Stimulated activated CD8-positive, alpha-beta memory T cell treated with anti-CD3 and anti-CD28 coated beads, Interleukin-7, amount 100 ng/mL, for 48 hours (primary cell): ENCODE data around the gene NCKAP5L.
A peak's percentile ranks its signal among the peaks of the same experiment; 100 is the strongest.
"Not testable (repeated sequence)": the region's sequence is repeated elsewhere in the genome, so short reads cannot be mapped to it uniquely, and the experiment has no call there.

Source experiments
- DNase-seq, 2 donors: peaks; one replicate each; pipeline ENCODE4 v3.0.0-alpha.2; 2020; ENCODE audit warnings: low read depth in 1 of 2; ENCODE audit errors: extremely low read depth in 1 of 2

Gene NCKAP5L

GRCh38 chr12:49828133-49829091 lies at the start of gene NCKAP5L:
Gene NCKAP5L (minus strand): TSS chr12:49828413. CDS start chr12:49804044, 24,369 bp downstream.
- DNase-seq: peak; percentile 90 to 93

DNA sequence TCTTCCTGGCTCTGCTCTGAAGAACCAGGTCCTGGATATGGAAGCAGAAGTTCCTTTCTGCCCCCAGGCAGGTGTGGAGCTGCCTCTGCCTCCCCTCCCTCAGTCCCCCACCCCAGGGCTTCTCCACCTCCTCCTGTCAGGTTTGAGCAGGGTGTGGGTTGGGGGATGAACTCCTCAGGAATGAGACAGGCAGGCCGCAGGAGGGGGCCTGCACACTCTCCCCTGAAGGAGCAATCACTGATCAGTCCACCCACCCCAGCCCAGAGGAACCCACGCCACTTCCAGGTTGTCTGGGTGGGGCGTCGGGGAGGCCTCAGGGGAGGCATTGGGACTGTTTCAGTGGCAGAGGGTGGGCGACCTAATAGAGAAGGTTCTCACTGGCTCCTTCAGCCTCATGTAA lies 48.9 kb upstream of the NCKAP5L start:
- DNase-seq: no peak

GRCh38 chr12:49876070-49876469 lies 47.9 kb upstream of the NCKAP5L start:
- no peak for DNase-seq

GRCh38 chr12:49875115-49875720 lies 47.0 kb upstream of the NCKAP5L start:
- DNase-seq: no peak

DNA sequence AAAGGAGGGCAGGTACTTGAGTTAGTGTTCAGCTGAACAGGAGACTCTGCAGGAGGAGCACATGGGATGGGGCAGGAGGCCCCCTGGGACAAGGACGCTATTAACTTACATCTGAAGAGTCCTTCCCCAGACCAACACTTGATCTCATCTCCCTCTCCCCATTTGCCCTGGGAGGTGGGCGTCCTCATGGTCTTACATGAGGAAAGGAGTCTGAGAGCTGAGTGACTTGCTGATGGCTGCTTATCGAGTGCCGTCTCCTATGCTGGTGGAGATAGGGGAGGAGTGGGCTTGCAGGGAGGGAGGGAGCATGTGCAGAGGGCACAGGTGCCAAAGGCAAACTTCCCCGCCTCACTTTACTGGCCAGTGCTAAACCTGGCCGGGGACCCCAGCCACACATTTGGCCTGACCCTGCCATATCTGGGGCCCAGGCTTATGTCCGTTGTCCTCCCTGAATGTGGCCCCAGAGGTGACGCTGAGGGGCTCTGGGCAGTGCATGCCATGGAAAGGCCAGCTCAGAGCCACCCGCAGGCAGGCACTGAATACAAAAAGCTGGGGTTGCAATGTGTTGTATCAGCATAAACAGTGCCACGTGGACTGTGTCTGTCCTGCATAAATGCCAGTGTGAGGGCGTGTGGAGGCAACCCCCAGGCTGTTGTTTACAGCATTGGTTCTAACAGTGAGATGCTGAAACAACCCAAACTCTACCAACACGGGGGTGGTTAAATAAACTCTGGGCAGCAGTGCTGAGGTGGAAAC lies 46.1 kb upstream of the NCKAP5L start:
- DNase-seq: no peak

GRCh38 chr12:49873361-49873934 lies 45.2 kb upstream of the NCKAP5L start:
- no peak for DNase-seq

GRCh38 chr12:49872781-49873181 lies 44.6 kb upstream of the NCKAP5L start:
- DNase-seq: no peak

DNA sequence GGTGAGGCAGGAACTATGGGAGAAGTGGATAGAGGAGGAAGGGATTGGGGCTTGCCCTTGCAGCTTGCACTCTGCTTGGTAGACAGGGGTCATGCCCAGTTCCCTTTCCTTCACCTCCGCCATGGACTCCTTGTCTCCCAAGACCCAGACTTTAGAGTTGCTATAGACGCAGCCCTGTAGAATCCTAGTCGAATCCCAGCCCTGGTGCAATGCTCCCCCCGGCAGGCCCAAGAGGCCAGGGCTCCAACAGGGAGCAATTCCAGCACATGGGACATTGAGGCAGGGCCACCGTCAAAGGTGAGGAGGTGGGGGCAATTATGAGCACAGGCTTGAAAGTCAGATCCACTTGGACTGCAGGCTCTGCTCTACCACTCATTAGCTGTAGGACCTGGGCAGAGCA lies 44.2 kb upstream of the NCKAP5L start:
- no peak for DNase-seq

- DNase-seq: not testable (repeated sequence)
These were observed 43.6 kb upstream of the NCKAP5L start for GRCh38 chr12:49871811-49872251.

GRCh38 chr12:49871263-49871561 lies 43.0 kb upstream of the NCKAP5L start:
- no peak for DNase-seq

- DNase-seq: no peak
These were observed 42.5 kb upstream of the NCKAP5L start for GRCh38 chr12:49870501-49871262.

DNA sequence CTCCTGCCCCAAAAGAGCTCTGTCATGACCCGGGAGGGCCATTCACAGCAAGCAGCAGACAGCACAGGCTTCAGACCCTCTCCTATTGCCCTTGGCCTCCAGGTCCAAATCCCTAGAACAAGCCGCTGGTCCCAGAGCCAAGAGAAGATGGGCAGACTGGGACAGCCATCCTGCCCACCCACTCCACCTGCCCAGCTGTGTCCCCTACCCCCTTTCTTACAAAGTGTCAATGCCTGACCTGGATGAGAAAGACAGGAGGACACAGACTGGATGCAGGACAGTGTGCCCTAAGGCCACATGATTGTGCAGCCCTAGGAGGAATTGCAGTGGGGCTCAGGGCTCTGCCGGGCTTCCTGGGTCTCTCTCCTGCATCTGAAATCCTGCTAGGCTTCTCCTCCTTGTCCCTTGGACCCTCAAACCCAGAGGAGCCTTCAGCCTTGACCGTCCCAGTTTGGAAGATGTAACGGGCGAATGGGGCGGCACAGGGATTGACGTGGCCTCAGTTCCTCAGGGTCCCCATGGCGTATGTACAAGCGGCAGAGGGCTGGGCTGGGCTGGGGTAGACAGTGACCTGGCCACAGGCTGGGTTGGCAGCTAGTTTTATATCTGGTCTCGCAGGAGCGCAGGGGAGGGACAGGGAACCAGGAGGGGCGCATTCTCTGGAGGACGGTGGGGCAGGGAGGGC lies 41.7 kb upstream of the NCKAP5L start:
- no peak for DNase-seq

GRCh38 chr12:49868952-49869815 lies 41.0 kb upstream of the NCKAP5L start:
- no peak for DNase-seq

DNA sequence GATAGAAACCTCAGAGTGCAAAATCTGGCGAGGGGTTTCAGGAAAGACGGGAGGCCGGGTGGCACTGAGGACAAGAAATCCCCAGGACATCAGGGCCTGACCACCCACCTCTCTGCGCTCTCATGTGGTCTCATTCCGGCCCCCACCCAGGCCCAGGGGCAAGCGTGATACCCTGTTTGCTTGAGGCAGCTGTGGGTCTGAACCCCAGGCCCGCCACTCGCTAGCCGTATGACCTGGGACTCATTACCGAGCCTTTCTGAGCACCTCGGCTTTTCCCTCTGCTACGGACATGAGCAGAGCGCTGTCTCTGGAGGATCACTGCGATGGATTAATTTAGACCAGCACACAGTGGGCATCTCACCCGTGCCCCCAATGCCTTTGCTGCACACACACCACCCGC lies 40.2 kb upstream of the NCKAP5L start:
- no peak for DNase-seq

DNA sequence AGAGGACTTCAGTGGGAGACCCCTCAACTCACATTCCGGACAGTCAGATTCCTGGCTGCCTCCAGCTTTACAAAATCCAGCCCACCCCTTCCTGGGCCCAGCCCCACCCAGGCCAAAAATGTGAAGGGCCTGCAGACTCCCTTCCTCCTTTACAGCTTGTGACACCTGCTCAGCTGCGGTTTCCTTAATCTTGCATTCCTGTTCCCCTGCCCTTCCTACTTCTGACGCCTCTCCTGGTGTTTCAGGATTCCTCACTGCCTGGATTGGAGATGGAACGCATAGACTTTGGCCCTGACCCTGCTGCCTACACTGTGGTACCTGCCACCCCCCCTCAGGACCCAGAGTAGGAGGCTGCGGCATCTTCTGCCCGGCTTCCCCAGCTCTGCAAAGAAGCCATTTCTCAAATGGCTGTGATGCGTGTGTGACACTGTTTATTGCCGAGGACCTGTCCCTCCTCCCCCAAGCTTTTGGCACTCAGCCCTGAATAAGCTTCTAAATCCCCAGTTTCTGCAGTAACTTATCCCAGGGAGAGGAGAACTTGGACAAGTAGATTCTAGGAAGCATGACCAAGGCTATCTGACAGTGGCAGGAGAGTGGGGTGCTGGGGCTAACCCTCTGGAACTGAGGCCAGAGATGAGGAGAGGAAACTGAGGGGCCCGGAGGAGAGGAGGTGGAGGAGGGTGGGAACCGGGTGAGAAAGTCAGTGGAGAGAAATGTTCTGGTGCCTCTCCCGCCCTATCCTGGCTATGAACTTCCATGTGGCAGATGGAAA lies 39.5 kb upstream of the NCKAP5L start:
- DNase-seq: no peak

GRCh38 chr12:49866859-49867569 lies 38.8 kb upstream of the NCKAP5L start:
- peak; percentile 37 to 44 for DNase-seq

DNA sequence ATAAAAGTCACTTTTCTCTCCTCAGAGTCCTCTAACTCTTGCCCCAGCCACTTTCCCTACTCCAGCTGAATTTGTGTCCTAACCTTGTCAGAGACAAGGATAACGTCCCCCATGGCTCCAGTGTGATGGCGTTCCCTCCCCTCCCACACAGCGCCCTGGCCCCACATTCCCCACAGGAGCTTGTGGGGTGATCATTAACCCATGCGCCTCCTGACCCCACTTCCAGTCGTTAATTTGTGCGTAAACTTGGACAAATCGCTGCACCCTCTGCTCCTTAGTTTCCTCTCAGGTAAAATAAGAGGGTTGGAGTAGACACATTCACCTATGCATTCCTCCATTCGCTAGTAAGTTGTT lies 37.5 kb upstream of the NCKAP5L start:
- no peak for DNase-seq
